NCI-H510A treated with DMSO at 0.1 percent for 48 hours (cell line): Measurements from ENCODE around the gene TAOK3.
"Not testable (repeated sequence)": the region's sequence is repeated elsewhere in the genome, so short reads cannot be mapped to it uniquely, and the experiment has no call there.

Experiments
- DNase-seq: peaks from one replicate; lab custom pipeline; 2025; lab: John Stamatoyannopoulos, UW

Gene TAOK3

DNA sequence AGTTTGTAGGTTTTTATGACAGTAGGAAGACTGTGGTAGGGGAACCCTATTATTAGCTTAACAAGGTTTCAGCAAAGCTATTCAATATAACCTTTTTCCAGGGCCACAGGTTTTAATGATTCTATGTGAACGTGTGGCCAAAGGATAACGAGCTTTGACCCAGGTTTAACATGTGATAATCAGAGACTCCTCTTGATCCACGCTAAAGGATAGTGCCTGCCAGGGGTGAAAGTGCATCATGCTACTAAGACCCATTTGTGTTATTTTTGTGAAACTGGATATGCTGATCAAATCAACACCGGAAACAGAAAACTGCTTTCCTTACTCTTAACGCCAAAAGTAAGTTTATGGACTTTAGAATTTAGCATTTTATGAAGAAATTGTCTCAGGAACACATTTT is 909 bp upstream of the TAOK3 start:
- no peak for DNase-seq

- DNase-seq = no peak
Observed at GRCh38 chr12:118371321-118372282, 1.1 kb downstream of the TAOK3 start.

DNA sequence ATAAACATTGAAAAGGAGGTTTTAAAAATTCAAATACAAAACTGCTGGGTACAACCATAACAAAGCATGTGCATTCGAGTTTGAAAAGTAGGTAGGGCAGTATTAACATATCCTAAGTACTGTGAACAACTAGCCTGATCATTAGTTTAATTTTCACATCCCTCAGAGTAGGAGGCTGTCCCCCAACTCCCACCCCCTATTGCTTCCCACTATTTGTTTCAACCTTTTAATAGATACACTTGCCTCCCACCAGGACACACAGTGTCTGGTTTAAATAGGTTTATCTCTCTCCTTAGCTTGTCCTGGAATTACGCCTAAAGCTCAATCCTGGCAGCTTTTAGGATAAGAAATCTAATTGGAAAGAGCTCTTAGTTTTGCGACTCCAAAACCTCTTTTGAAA is 2.1 kb downstream of the TAOK3 start:
- no peak for DNase-seq

GRCh38 chr12:118368821-118369220 is 3.9 kb downstream of the TAOK3 start:
- DNase-seq = no peak

GRCh38 chr12:118361889-118362288 is 10.8 kb downstream of the TAOK3 start:
- no peak for DNase-seq

DNA sequence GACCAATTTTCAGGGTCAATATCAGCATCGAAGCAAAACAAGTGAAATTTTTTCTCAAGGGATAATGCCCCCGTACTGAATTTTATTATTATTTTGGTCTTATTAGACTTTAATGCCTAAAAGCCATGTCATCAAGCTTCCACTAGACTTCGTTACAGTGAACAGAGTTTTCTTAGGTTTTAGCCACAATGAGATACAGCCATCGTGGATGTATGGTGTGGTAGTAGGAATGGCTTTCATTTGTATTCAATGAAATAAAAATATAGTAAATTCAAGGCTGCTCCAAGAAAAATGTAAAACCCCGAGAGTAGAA is 11.7 kb downstream of the TAOK3 start:
- DNase-seq = no peak

GRCh38 chr12:118359541-118359915 is 13.2 kb downstream of the TAOK3 start:
- DNase-seq = no peak

DNA sequence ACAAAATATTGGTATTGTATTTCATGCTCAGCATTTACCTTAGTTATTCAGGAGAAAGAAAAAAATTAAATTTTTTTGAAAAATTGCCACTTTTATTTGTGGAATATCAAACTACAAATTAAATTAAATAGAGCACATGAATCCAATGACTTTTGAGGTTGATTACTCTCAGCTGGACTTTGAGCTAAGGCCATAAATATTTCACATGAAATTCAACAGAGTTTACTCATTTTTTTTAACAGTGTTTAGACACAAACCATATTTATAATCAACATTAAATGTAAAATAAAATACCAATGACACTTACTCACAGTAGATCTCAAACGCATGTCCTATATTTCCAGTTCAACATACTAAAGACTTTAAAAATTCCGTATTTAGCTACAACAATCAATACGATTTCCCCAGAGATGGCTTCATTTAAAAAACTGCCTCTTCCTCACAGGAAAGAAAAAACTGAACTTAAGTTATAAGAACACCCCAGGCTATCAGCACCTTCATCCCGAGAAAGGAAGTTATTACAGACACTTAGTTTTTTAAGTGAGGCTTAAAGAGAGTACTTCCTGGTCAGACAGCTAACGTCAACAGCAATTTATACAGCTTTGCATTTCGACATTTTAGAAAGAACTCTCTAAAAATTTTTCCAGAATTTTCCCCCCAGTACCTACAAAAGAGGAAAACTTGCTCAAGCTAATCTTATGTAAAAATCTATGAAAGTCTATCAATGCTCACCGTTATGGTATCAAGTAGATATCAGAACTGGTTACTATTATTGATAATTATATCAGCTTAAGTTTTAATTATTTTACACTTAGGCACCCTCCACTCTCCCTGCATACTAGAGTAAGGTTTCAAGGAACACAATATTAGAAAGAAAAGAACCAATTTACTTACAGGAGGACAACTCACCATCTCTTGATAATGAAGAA is 13.8 kb downstream of the TAOK3 start:
- DNase-seq = peak; percentile 28

- DNase-seq = no peak
Observed at GRCh38 chr12:118358008-118358359, 14.7 kb downstream of the TAOK3 start.

- peak; percentile 32 for DNase-seq
Observed at GRCh38 chr12:118357257-118358007, 15.3 kb downstream of the TAOK3 start.

DNA sequence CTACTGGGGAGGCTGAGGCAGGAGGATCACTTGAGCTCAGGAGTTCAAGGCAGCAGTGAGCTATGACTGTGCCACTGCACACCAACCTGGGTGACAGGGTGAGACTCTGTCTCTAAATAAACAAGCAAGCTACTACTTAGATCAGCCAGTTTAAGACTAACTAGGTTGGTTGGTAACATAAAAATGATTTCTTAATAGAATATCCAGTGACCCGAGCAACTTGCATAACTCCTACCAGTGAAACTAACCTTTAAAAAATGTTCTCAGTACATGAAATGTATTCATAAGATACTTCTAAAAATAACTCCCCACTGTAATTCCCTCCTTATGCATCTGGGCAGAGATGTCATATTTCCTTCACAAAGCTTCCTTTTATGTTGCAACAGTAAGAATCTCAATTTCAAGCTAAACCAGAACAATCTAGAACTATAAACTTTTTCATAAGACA is 15.9 kb downstream of the TAOK3 start:
- no peak for DNase-seq

- DNase-seq = no peak
Observed at GRCh38 chr12:118355843-118356242, 16.9 kb downstream of the TAOK3 start.

GRCh38 chr12:118354903-118355302 is 17.8 kb downstream of the TAOK3 start:
- DNase-seq = no peak

DNA sequence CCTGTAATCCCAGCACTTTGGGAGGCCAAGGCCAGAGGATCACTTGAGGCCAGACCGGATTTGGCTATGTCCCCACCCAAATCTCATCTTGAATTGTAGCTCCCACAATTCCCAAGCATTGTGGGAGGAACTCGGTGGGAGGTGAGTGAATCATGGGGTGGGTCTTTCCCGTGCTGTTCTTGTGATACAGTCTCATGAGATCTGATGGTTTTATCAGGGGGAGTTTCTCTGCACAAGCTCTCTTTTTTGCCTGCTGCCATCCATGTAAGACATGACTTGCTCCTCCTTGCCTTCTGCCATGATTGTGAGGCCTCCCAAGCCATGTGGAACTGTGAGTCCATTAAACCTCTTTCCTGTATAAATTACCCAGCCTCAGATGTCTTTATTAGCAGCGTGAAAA is 18.2 kb downstream of the TAOK3 start:
- DNase-seq = not testable (repeated sequence)

- no peak for DNase-seq
Observed at GRCh38 chr12:118353721-118354120, 19.0 kb downstream of the TAOK3 start.

GRCh38 chr12:118350908-118351559 is 21.7 kb downstream of the TAOK3 start:
- DNase-seq = no peak

DNA sequence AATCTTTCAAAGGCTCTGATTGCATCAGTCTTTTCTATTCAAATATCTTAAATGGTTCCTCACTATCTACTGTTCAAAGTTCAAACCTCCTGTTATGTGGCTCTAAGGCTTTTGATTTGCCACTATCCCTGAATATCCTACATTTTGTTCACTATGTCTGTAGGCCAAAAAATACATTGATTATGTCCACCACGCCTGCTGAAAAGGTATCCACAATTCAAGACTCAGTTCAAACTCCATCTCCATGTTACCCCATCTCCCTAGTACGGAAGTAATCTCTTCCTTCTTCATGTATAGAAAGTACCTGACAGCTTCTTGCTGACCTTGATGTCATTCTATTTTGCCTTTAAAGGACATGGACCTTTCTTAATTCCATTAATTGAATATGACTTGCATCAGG is 24.8 kb downstream of the TAOK3 start:
- DNase-seq = no peak

DNA sequence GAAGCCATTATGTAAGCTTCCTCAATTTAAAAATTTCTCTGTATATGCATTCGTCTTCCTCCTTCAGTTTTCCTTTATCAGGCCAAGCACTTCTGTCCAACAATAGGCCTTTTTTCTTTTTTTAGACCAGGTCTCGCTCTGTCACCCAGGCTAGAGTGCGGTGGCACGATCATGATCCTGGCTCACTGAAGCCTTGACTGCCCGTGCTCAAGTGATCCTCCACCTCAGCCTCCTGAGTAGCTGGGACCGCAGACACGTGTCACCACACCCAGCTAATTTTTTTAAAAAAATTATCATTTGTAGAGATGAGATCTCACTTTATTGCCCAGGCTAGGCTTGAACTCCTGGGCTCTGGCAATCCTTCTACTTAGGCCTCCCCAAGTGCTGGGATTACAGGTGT is 25.8 kb downstream of the TAOK3 start:
- no peak for DNase-seq

DNA sequence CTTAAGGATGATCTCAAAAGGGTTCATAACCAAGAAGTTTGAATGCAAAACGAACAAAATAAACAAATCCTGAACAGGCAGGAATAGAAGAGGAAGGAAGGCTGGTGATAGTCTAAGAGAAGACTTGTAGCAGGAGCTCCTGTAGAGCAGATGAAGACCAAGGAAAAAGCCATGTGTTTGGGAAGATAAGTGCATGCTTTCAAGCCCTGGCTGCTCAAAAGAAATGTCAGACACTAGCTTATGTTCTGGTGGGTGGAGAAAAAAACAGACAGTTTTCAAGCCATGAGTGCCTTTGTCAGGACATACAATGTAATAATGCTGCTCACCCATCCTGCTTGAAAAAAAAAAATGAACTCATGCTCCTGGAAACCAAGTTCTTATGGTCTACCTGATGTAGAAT is 27.4 kb downstream of the TAOK3 start:
- DNase-seq = no peak

- DNase-seq = no peak
Observed at GRCh38 chr12:118344829-118345228, 27.9 kb downstream of the TAOK3 start.

DNA sequence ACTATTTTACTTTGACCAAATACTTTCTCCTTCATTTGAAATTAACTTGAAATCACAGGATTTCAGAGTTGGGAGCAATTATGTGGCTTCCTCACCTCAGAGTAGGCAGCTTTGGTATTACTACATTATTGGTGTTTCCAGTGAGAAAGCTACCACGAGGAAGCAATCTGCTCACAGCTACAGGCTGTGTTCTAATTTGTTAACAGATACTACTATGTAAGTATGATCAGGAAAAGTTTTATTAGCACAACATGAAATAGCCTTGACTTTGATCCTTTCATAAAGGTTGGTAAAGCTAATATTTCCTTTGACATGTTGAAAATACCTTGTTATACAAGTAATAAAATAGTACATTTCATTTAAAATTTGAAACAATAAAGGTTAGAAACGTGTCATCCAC is 30.6 kb downstream of the TAOK3 start:
- no peak for DNase-seq
